ENCODE results near the gene MMP20. TPM values are rescaled to one million over a fixed set of nuclear protein-coding genes. Genes with fewer than 3 reads are reported as not detected.
"Not testable (repeated sequence)": the region's sequence is repeated elsewhere in the genome, so short reads cannot be mapped to it uniquely, and the experiment has no call there.

The MMP20 gene
- total RNA-seq, 1 experiment from 2014 or later: 0.30 TPM

DNA sequence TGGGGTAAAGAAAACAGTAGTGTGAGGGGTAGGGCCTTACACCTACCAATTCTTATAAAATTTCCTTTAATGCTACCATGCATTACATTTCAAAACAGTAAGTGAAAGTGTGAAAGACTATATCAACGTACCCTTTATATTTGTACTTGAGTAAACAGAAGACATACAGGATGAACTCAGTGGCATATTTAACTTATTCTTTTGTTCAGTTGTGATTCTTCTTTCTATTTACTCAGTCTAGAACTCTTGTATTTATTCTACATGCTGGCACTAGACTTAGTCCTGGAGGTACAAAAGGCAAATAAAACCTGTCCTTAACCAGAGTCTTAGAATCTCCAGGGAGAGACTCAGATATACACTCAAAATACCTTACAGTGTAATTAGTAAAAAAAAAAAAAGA is 4.8 kb upstream of the MMP20 start:
- DNase-seq (ENCODE audit: low read depth, low spot score); H3K9me3 ChIP-seq (ENCODE audit: control insufficient read depth in 1 of 2, insufficient read depth in 1 of 2, low read depth in 1 of 2, low read length in 2 of 2); H4K20me1 ChIP-seq (ENCODE audit: insufficient read depth); H3K9me2 ChIP-seq (ENCODE audit: insufficient read depth); H3K27me3 ChIP-seq (ENCODE audit: insufficient read depth, low read length); H2AFZ ChIP-seq (ENCODE audit: low read depth, low read length, poor library complexity, severe bottlenecking); H3K9ac ChIP-seq (ENCODE audit: low read length); RAD21 ChIA-PET (ENCODE audit: low non-redundant PET in 1 of 2, low total read pairs in 2 of 2, uncharacterized antibody in 2 of 2, unreplicated experiment in 2 of 2); H3K36me3 ChIP-seq (ENCODE audit: control insufficient read depth in 1 of 2, insufficient read depth in 2 of 2, low read length in 2 of 2); H3K4me3 ChIP-seq (replicated peaks in 1 of 2; ENCODE audit: low read depth in 1 of 2, low read length in 2 of 2); H3K27ac ChIP-seq (ENCODE audit: low read depth, low read length); intact Hi-C loops (cut with micrococcal nuclease); H3K4me2 ChIP-seq (ENCODE audit: low read length); H3K4me1 ChIP-seq (ENCODE audit: control insufficient read depth in 1 of 2, insufficient read depth in 2 of 2, low read length in 2 of 2); POLR2A ChIA-PET; H3K79me2 ChIP-seq (ENCODE audit: insufficient read depth, low read length); ATAC-seq; BruUV-seq (replicated peaks): not testable (repeated sequence)
- CTCF ChIA-PET: interaction anchor here (0.9 kb wide), 1 partner anchor 17 kb away, joined by 5 read pairs; no protein-coding TSS in a partner anchor

DNA sequence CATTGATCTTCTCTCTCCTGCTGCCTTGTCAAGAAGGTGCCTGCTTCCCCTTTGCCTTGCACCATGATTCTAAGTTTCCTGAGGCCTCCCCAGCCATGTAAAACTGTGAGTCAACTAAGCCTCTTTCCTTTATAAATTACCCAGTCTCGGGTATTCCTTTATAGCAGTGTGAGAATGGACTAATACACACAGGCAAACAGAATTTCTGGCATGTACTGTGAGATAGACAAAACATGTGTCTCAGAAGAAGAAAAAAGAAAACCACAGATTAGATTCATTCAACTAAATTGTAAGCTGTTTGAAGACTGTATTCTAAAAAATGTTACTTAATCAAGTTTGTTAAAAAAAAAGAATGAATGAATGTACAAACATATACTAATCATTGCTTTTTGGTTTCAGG is 1.5 kb upstream of the MMP20 start:
- no peak for DNase-seq (ENCODE audit: low read depth, low spot score)
- H3K4me2 ChIP-seq (ENCODE audit: low read length): no peak overlapping the region

More for the DNA sequence above, 1.5 kb upstream of the MMP20 start:
- H3K9me3 ChIP-seq (ENCODE audit: control insufficient read depth in 1 of 2, insufficient read depth in 1 of 2, low read depth in 1 of 2, low read length in 2 of 2): no peaks in the 10 kb centered on the region
- no peaks in the 10 kb centered on the region for H3K79me2 ChIP-seq (ENCODE audit: insufficient read depth, low read length)
- H2AFZ ChIP-seq (ENCODE audit: low read depth, low read length, poor library complexity, severe bottlenecking): no peak overlapping the region
- ATAC-seq: no peak
- ChIA-PET CTCF (no interaction called here), POLR2A (no interaction called here), RAD21 (ENCODE audit: low non-redundant PET in 1 of 2, low total read pairs in 2 of 2, uncharacterized antibody in 2 of 2, unreplicated experiment in 2 of 2) (no interaction called here)
- intact Hi-C loops (cut with micrococcal nuclease): no loop called here
- H3K27ac ChIP-seq (ENCODE audit: low read depth, low read length): no peak overlapping the region
- H3K9me2 ChIP-seq (ENCODE audit: insufficient read depth): no peaks in the 10 kb centered on the region
- H3K4me1 ChIP-seq (ENCODE audit: control insufficient read depth in 1 of 2, insufficient read depth in 2 of 2, low read length in 2 of 2): no peaks in the 10 kb centered on the region
- no peaks in the 10 kb centered on the region for H3K27me3 ChIP-seq (ENCODE audit: insufficient read depth, low read length)
- no peaks in the 10 kb centered on the region for H3K36me3 ChIP-seq (ENCODE audit: control insufficient read depth in 1 of 2, insufficient read depth in 2 of 2, low read length in 2 of 2)
- H3K9ac ChIP-seq (ENCODE audit: low read length): no peak overlapping the region
- BruUV-seq (replicated peaks): no TSS peak
- no peaks in the 10 kb centered on the region for H4K20me1 ChIP-seq (ENCODE audit: insufficient read depth)
- TF ChIP-seq EGR1 (IDR thresholded peaks at IDR 0.05; ENCODE audit: low read depth): no peak
- TF ChIP-seq, protein P1, sequence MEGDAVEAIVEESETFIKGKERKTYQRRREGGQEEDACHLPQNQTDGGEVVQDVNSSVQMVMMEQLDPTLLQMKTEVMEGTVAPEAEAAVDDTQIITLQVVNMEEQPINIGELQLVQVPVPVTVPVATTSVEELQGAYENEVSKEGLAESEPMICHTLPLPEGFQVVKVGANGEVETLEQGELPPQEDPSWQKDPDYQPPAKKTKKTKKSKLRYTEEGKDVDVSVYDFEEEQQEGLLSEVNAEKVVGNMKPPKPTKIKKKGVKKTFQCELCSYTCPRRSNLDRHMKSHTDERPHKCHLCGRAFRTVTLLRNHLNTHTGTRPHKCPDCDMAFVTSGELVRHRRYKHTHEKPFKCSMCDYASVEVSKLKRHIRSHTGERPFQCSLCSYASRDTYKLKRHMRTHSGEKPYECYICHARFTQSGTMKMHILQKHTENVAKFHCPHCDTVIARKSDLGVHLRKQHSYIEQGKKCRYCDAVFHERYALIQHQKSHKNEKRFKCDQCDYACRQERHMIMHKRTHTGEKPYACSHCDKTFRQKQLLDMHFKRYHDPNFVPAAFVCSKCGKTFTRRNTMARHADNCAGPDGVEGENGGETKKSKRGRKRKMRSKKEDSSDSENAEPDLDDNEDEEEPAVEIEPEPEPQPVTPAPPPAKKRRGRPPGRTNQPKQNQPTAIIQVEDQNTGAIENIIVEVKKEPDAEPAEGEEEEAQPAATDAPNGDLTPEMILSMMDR (IDR thresholded peaks at IDR 0.05 in 2 of 3, conservative IDR thresholded peaks at IDR 0.05 in 1 of 3; ENCODE audit: borderline replicate concordance in 1 of 3, insufficient read depth in 1 of 3, low read depth in 2 of 3, low read length in 2 of 3): no peak
- no peak for TF ChIP-seq SP1 (IDR thresholded peaks at IDR 0.05; ENCODE audit: low read depth)
- no peak for TF ChIP-seq JUND (IDR thresholded peaks at IDR 0.05)
- TF ChIP-seq CEBPB (IDR thresholded peaks at IDR 0.05; ENCODE audit: low read depth): no peak
- TF ChIP-seq ZNF274 (IDR thresholded peaks at IDR 0.05; ENCODE audit: low read depth, low read length): no peak
- TF ChIP-seq, protein P2, sequence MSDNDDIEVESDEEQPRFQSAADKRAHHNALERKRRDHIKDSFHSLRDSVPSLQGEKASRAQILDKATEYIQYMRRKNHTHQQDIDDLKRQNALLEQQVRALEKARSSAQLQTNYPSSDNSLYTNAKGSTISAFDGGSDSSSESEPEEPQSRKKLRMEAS (IDR thresholded peaks at IDR 0.05): no peak
- TF ChIP-seq SRF (IDR thresholded peaks at IDR 0.05; ENCODE audit: low read depth): no peak
- H3K4me3 ChIP-seq (replicated peaks in 1 of 2; ENCODE audit: low read depth in 1 of 2, low read length in 2 of 2): no peak overlapping the region
